ENCODE results near the gene EVA1C.

DNA sequence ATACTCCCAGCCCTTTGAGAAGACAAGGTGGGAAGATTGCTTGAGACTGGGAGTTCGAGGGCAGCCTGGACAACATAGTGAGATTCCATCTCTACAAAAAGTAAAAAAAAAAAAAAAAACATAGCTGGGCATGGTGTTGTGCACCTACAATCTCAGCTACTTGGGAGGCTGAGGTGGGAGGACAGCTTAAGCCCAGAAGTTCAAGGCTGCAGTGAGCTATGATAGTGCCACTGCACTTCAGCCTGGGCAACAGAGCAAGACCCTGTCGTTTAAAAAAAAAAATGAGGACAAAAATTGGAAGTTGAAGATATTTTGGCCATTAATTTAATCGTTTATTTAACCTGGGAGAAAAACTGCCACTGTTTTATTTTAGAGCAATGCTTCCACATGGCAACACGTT is 20.8 kb upstream of the EVA1C start:
- TF ChIP-seq TAF1 (IDR thresholded peaks at IDR 0.05; ENCODE audit: borderline replicate concordance, insufficient read depth, low read length) (no peak), POLR2AphosphoS5 (IDR thresholded peaks at IDR 0.05; ENCODE audit: low read depth, low read length) (no peak)
- TF ChIP-seq, protein P1, sequence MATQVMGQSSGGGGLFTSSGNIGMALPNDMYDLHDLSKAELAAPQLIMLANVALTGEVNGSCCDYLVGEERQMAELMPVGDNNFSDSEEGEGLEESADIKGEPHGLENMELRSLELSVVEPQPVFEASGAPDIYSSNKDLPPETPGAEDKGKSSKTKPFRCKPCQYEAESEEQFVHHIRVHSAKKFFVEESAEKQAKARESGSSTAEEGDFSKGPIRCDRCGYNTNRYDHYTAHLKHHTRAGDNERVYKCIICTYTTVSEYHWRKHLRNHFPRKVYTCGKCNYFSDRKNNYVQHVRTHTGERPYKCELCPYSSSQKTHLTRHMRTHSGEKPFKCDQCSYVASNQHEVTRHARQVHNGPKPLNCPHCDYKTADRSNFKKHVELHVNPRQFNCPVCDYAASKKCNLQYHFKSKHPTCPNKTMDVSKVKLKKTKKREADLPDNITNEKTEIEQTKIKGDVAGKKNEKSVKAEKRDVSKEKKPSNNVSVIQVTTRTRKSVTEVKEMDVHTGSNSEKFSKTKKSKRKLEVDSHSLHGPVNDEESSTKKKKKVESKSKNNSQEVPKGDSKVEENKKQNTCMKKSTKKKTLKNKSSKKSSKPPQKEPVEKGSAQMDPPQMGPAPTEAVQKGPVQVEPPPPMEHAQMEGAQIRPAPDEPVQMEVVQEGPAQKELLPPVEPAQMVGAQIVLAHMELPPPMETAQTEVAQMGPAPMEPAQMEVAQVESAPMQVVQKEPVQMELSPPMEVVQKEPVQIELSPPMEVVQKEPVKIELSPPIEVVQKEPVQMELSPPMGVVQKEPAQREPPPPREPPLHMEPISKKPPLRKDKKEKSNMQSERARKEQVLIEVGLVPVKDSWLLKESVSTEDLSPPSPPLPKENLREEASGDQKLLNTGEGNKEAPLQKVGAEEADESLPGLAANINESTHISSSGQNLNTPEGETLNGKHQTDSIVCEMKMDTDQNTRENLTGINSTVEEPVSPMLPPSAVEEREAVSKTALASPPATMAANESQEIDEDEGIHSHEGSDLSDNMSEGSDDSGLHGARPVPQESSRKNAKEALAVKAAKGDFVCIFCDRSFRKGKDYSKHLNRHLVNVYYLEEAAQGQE (IDR thresholded peaks at IDR 0.05; ENCODE audit: insufficient read depth in 1 of 2, low read depth in 2 of 2, low read length in 2 of 2): no peak

Measured in PFSK-1 (cell line).